NT2/D1 (cell line): ENCODE measurements around the gene PTPRO.

Experiments
- DNase-seq: peaks from one replicate; pipeline ENCODE4 v3.0.0-alpha.2; 2011; ENCODE audit warnings: low read depth, low spot score
- H3K27me3 ChIP-seq: 2 replicates; pipeline ENCODE4 v1.6.0; 2011; ENCODE audit warnings: mild to moderate bottlenecking; ENCODE audit not compliant: insufficient read length, insufficient read depth
- H3K36me3 ChIP-seq: 2 replicates; pipeline ENCODE4 v1.6.1; 2011; ENCODE audit warnings: mild to moderate bottlenecking, low read length, mixed read lengths; ENCODE audit not compliant: insufficient read depth, insufficient read length
- H3K4me1 ChIP-seq: 2 replicates; pipeline ENCODE4 v1.5.1; 2011; ENCODE audit not compliant: insufficient read depth, insufficient read length
- H3K4me3 ChIP-seq: 2 replicates; pipeline ENCODE4 v1.5.1; 2011; ENCODE audit warnings: low read depth; ENCODE audit not compliant: insufficient read length
- H3K9ac ChIP-seq: 2 replicates; pipeline ENCODE4 v1.6.0; 2011; ENCODE audit warnings: low read depth; ENCODE audit not compliant: insufficient read length
- H3K9me3 ChIP-seq: 2 replicates; pipeline ENCODE4 v1.5.1; 2011; ENCODE audit warnings: mild to moderate bottlenecking, low read length; ENCODE audit not compliant: insufficient read depth
- SUZ12 ChIP-seq: IDR thresholded peaks from 2 replicates; pipeline ENCODE4 v1.6.1; 2011; ENCODE audit not compliant: insufficient read length, insufficient read depth; ENCODE audit errors: extremely low read depth
- YY1 ChIP-seq: IDR thresholded peaks from 2 replicates; pipeline ENCODE4 v1.6.1; 2011; ENCODE audit not compliant: insufficient read length, insufficient read depth
- ZNF274 ChIP-seq: IDR thresholded peaks from 2 replicates; pipeline ENCODE4 v1.6.1; 2011; ENCODE audit warnings: mild to moderate bottlenecking, low read depth, low read length

PTPRO gene

DNA sequence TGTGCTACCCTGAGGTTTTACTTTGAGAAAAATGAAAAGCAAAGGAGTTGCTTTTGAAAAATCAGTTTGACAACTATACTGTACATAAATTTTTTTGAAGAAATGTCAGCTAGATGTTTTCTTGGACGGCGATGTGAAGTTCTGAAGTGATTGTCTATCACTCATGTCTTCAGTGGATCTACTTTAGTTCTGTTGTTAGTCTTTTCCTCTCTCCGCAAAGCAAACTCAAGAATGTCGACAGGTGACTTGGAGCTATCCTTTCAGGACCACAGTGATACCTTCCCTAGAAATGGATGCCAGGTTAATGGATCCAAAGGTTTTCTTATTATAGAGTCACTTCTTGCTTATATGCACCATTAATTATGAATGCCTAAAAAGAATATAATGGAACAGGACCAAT is 1.2 kb downstream of the PTPRO start:
- H3K4me1 ChIP-seq = no peaks in the 10 kb centered on the region
- no peak overlapping the region for H3K4me3 ChIP-seq
- H3K27me3 ChIP-seq = peaks cover 24% of the 10 kb centered on the region
- H3K9me3 ChIP-seq = no peaks in the 10 kb centered on the region
- DNase-seq = peak; percentile 23
- H3K9ac ChIP-seq = no peak overlapping the region
- TF ChIP-seq YY1 = no peak
- TF ChIP-seq SUZ12 = no peak
- no peaks in the 10 kb centered on the region for H3K36me3 ChIP-seq

DNA sequence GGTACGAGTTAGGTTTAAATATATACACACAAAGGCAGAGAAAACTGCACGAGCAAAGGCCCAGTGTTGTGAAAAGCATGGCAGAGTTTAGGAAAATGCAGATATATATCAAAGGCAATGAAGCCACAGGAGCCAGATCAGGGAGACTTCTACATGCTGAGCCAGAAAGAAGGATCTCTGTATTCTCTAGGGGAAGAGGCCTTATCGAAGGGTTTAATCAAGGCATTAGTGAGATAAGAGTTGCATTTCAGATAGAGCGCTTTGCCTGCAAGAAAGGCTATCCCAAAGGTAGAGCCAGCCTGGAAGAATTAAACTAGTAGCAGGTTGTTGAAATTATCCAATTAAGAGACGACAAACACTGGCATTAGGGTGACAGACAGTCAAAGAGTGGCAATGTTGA is 7.6 kb downstream of the PTPRO start:
- Histone ChIP-seq H3K9me3 (no peaks in the 10 kb centered on the region), H3K9ac (no peak overlapping the region), H3K4me1 (no peaks in the 10 kb centered on the region), H3K4me3 (no peak overlapping the region), H3K27me3 (no peaks in the 10 kb centered on the region), H3K36me3 (no peaks in the 10 kb centered on the region)
- no peak for TF ChIP-seq YY1
- TF ChIP-seq SUZ12 = no peak
- no peak for TF ChIP-seq ZNF274
- no peak for DNase-seq

DNA sequence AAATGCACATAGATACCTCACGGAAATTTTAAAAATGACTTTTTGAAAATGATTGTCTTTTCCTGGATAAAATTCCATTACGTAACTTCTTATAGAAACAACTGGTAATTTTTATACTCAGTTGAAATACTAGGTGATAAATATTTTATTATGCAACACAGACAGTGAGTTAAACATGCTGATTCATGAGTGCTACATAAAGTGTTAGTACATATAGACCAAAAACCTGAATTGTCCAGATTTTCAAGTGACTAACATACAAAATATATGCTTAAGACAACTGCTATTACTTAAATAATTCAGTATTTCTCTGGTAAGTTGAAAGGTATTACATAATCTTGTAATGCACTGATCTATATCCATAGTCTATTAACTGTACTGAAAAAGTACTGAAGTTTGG is 11.9 kb downstream of the PTPRO start:
- no peak for DNase-seq
- Histone ChIP-seq H3K9me3 (no peaks in the 10 kb centered on the region), H3K9ac (no peak overlapping the region), H3K36me3 (no peaks in the 10 kb centered on the region), H3K4me3 (no peak overlapping the region), H3K27me3 (no peaks in the 10 kb centered on the region), H3K4me1 (no peaks in the 10 kb centered on the region)
- TF ChIP-seq ZNF274 = no peak
- no peak for TF ChIP-seq YY1
- no peak for TF ChIP-seq SUZ12

DNA sequence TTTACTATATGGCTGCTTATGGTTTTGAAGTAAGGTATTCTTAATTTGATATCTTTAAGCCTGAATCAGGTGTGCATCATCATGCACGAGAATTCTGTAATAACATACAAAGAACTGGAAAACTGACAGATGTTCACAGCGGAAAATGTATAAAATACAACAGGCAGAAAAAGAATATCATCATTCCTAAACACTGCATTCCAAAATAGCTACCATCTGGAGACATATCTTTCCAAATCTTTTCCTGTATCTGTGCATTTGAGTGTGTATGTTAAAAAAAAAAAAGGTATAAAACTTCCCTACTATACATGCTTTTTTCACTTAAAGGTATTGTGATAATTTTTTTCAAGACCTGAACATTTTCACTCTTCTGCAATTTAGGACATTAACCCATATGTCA is 13.7 kb downstream of the PTPRO start:
- TF ChIP-seq ZNF274 (no peak), SUZ12 (no peak), YY1 (no peak)
- H3K4me3 ChIP-seq = no peak overlapping the region
- no peaks in the 10 kb centered on the region for H3K27me3 ChIP-seq
- H3K4me1 ChIP-seq = no peaks in the 10 kb centered on the region
- no peaks in the 10 kb centered on the region for H3K9me3 ChIP-seq
- no peak overlapping the region for H3K9ac ChIP-seq
- H3K36me3 ChIP-seq = no peaks in the 10 kb centered on the region
- no peak for DNase-seq

DNA sequence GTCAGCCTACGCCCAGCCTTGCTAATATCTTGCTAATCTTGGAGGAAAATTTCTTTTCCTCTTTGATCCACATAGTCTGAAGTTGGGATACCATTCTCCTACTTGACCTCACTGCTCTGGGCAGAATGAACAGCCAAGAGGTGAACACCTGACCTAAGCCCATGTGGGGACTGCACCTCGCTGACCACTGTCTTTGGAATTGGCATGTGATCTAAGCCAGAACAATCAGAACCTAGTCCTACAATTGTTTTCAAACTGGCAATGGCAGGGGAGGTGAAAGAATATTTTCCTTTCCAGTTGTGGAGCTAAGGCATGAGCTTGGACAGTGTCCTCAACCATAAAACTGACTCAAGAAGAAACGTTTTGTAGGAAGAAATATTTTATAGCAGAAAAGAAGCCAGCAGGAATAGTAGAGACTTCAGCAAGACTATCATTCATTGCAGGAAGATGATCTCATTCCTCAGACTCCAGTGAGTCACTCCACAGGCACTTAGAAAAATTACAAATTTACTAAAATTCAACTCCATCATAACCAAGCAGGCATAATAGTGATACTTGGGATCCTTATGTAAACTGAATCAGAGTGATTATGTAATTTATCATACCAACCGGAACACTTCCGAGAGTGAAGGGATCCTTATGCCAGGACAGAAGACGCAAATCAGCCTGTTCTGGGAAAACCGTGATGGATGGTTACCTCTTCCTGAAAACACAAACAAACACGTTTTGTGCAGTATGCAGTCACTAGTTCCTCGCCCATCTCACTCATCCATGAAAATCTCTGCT is 14.7 kb downstream of the PTPRO start:
- Histone ChIP-seq H3K4me3 (no peak overlapping the region), H3K9ac (no peak overlapping the region), H3K9me3 (no peaks in the 10 kb centered on the region), H3K27me3 (no peaks in the 10 kb centered on the region), H3K36me3 (no peaks in the 10 kb centered on the region), H3K4me1 (no peaks in the 10 kb centered on the region)
- no peak for DNase-seq
- no peak for TF ChIP-seq SUZ12
- TF ChIP-seq YY1 = no peak
- no peak for TF ChIP-seq ZNF274

DNA sequence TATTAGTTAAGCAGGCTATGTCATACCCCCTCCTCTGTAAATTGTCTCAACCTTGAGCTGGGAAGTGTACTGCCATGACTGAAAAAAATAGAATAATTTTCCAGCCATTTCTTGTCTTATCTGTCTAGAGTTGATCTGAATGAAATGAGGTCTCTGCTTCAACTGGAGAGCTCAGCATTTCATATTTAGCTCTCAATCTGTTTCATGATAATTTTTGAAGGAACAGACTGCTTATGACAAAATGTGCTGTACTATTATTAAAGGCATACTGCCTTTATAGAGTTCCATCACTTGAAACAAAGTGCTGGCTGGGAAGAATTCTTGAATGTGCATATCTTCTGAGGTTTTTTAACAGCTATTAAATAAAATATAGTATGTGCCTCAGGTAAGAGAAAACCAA is 19.1 kb downstream of the PTPRO start:
- Histone ChIP-seq H3K4me3 (no peak overlapping the region), H3K9ac (no peak overlapping the region), H3K27me3 (no peaks in the 10 kb centered on the region), H3K36me3 (no peaks in the 10 kb centered on the region), H3K4me1 (no peaks in the 10 kb centered on the region), H3K9me3 (no peaks in the 10 kb centered on the region)
- DNase-seq = no peak
- TF ChIP-seq YY1 = no peak
- no peak for TF ChIP-seq ZNF274
- TF ChIP-seq SUZ12 = no peak

DNA sequence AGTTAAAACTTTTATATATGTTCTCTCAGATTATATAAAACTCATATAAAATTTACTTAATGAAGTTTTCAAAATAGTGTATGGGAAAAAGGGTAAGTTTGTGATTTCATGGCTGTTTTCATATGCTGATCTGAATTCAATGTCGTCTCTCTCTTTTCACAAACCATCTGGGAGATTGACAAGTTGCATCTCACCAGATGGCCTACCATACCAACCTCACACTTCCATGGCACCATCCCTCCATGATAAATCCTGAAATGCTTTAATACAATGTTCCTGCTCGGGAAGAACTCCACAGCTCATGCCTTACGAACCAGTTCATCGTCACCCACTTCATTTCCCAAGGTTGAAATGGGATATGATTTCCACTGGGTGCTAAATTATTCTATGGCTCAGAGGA is 22.3 kb downstream of the PTPRO start:
- Histone ChIP-seq H3K36me3 (no peaks in the 10 kb centered on the region), H3K27me3 (no peaks in the 10 kb centered on the region), H3K9me3 (no peaks in the 10 kb centered on the region), H3K4me3 (no peak overlapping the region), H3K4me1 (no peaks in the 10 kb centered on the region), H3K9ac (no peak overlapping the region)
- no peak for DNase-seq
- no peak for TF ChIP-seq SUZ12

DNA sequence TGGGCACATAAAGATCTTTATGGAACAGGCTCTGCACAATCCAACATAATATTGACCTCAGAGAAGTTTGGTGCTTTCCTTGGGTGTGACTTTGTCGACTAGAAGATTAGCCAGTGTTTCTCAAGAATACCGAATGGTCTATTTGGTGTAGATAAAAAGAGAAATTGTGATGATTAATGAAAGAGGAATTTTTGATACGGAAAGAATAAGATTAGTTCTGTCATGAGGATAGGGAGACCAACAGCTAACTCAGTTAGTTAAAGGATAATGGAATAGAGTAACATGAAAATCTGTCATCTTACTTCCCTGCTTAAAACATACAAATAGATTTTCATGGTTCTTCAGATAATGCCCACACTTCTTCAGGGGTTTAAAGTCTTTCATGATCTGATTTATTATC is 24.2 kb downstream of the PTPRO start:
- H3K4me3 ChIP-seq = no peak overlapping the region
- H3K36me3 ChIP-seq = no peaks in the 10 kb centered on the region
- TF ChIP-seq SUZ12 (no peak), ZNF274 (no peak), YY1 (no peak)
- H3K27me3 ChIP-seq = no peaks in the 10 kb centered on the region
- no peak for DNase-seq
- H3K9me3 ChIP-seq = no peaks in the 10 kb centered on the region
- no peaks in the 10 kb centered on the region for H3K4me1 ChIP-seq
- no peak overlapping the region for H3K9ac ChIP-seq
